H9 (cell line): ENCODE measurements around the gene CYBRD1. TPM values are rescaled to one million over a fixed set of nuclear protein-coding genes. Genes with fewer than 3 reads are reported as not detected.
A peak's percentile ranks its signal among the peaks of the same experiment; 100 is the strongest.

Source experiments
- DNase-seq: peaks from one replicate; pipeline ENCODE4 v3.0.0-alpha.2; 2017
- H2AFZ ChIP-seq: one replicate; pipeline ENCODE4 v1.6.1; 2013; ENCODE audit warnings: mild to moderate bottlenecking, low read length, control low read depth, moderate library complexity
- H2AK5ac ChIP-seq: 2 replicates; pipeline ENCODE4 v1.6.1; 2013; ENCODE audit warnings: low read length, control low read depth, mixed read lengths; ENCODE audit not compliant: insufficient read length
- H2BK120ac ChIP-seq: one replicate; pipeline ENCODE4 v1.6.1; 2013; ENCODE audit warnings: low read depth, mild to moderate bottlenecking, low read length, control low read depth, inconsistent platforms; ENCODE audit not compliant: poor library complexity, severe bottlenecking
- H2BK12ac ChIP-seq: 2 replicates; pipeline ENCODE4 v1.6.1; 2013; ENCODE audit warnings: low read length, control low read depth, mixed read lengths, low read depth; ENCODE audit not compliant: insufficient read length
- H2BK15ac ChIP-seq: 2 replicates; pipeline ENCODE4 v1.6.1; 2013; ENCODE audit warnings: low read depth, low read length, control low read depth
- H2BK20ac ChIP-seq: one replicate; pipeline ENCODE4 v1.6.1; 2013; ENCODE audit warnings: low read depth, mild to moderate bottlenecking, low read length, control low read depth, inconsistent platforms; ENCODE audit not compliant: poor library complexity, severe bottlenecking
- H2BK5ac ChIP-seq: 2 replicates; pipeline ENCODE4 v1.6.1; 2013; ENCODE audit warnings: low read length, control low read depth, mixed read lengths; ENCODE audit not compliant: insufficient read length
- H3K14ac ChIP-seq: 2 replicates; pipeline ENCODE4 v1.6.1; 2013; ENCODE audit warnings: low read length, control low read depth; ENCODE audit not compliant: insufficient read depth
- H3K18ac ChIP-seq: 2 replicates; pipeline ENCODE4 v1.6.1; 2013; ENCODE audit warnings: low read depth, mild to moderate bottlenecking, mixed read lengths, low read length, control low read depth; ENCODE audit not compliant: insufficient read length
- H3K23ac ChIP-seq: 2 replicates; pipeline ENCODE4 v1.6.1; 2013; ENCODE audit warnings: low read length, control low read depth, mixed read lengths, low read depth; ENCODE audit not compliant: insufficient read length
- H3K23me2 ChIP-seq: 2 replicates; pipeline ENCODE4 v1.6.1; 2013; ENCODE audit warnings: low read depth, mild to moderate bottlenecking, mixed read lengths, low read length, control low read depth; ENCODE audit not compliant: insufficient read length, poor library complexity, severe bottlenecking
- H3K27ac ChIP-seq: 2 replicates; pipeline ENCODE4 v1.5.1; 2013; ENCODE audit warnings: low read length, control low read depth, mixed read lengths, low read depth; ENCODE audit not compliant: insufficient read length
- H3K27me3 ChIP-seq: 2 replicates; pipeline ENCODE4 v1.6.1; 2013; ENCODE audit warnings: low read length, control low read depth, inconsistent platforms; ENCODE audit not compliant: insufficient read depth
- H3K4ac ChIP-seq: 2 replicates; pipeline ENCODE4 v1.6.1; 2013; ENCODE audit warnings: low read depth, mild to moderate bottlenecking, control low read depth, inconsistent platforms, low read length, moderate library complexity
- H3K4me1 ChIP-seq: 2 replicates; pipeline ENCODE4 v1.6.1; 2013; ENCODE audit warnings: low read length, control low read depth, inconsistent platforms; ENCODE audit not compliant: insufficient read depth
- H3K4me2 ChIP-seq: 2 replicates; pipeline ENCODE4 v1.6.1; 2013; ENCODE audit warnings: low read length, control low read depth, mixed read lengths; ENCODE audit not compliant: insufficient read length, insufficient read depth
- H3K56ac ChIP-seq: 2 replicates; pipeline ENCODE4 v1.6.1; 2013; ENCODE audit warnings: low read depth, mild to moderate bottlenecking, mixed read lengths, low read length, control low read depth; ENCODE audit not compliant: insufficient read length
- H3K79me1 ChIP-seq: 2 replicates; pipeline ENCODE4 v1.6.1; 2013; ENCODE audit warnings: low read depth, mild to moderate bottlenecking, moderate library complexity, low read length, control low read depth, inconsistent platforms; ENCODE audit not compliant: insufficient read depth, poor library complexity, severe bottlenecking
- H3K79me2 ChIP-seq: 2 replicates; pipeline ENCODE4 v1.6.1; 2013; ENCODE audit warnings: low read length, control low read depth, inconsistent platforms; ENCODE audit not compliant: insufficient read depth
- H3K9ac ChIP-seq: 2 replicates; pipeline ENCODE4 v1.6.1; 2013; ENCODE audit warnings: low read length, control low read depth, mixed read lengths; ENCODE audit not compliant: insufficient read length; ENCODE audit errors: extremely low read depth
- H3K9me3 ChIP-seq: one replicate; pipeline ENCODE4 v1.6.1; 2013; ENCODE audit warnings: low read depth, low read length, inconsistent platforms; ENCODE audit not compliant: control insufficient read depth
- H3T11ph ChIP-seq: one replicate; pipeline ENCODE4 v1.6.1; 2013; ENCODE audit warnings: mild to moderate bottlenecking, low read length, control low read depth, inconsistent platforms
- H4K20me1 ChIP-seq: one replicate; pipeline ENCODE4 v1.6.1; 2013; ENCODE audit not compliant: control insufficient read depth, insufficient read length, insufficient read depth
- H4K5ac ChIP-seq: 2 replicates; pipeline ENCODE4 v1.6.1; 2013; ENCODE audit warnings: low read depth, mild to moderate bottlenecking, mixed read lengths, low read length, control low read depth; ENCODE audit not compliant: insufficient read length
- H4K8ac ChIP-seq: replicated peaks from 2 replicates; pipeline ENCODE4 v1.6.1; 2013; ENCODE audit warnings: low read length, control low read depth, mixed read lengths, low read depth; ENCODE audit not compliant: insufficient read length
- H4K91ac ChIP-seq: 2 replicates; pipeline ENCODE4 v1.6.1; 2013; ENCODE audit warnings: low read depth, mild to moderate bottlenecking, moderate library complexity, mixed read lengths, low read length, control low read depth; ENCODE audit not compliant: insufficient read length
- H3K27ac Mint-ChIP-seq, 3 experiments: 2 replicates in 2 of 3; 3 replicates in 1 of 3; pipeline ENCODE4 v1.8.0; 2020 to 2021; ENCODE audit warnings: mixed read lengths in 3 of 3, mild to moderate bottlenecking in 1 of 3, moderate library complexity in 1 of 3
- H3K27me3 Mint-ChIP-seq: 2 replicates; pipeline ENCODE4 v1.8.0; 2021; ENCODE audit warnings: low read depth, mild to moderate bottlenecking, moderate library complexity, mixed read lengths
- H3K36me3 Mint-ChIP-seq, 3 experiments: 2 replicates in 2 of 3; 3 replicates in 1 of 3; pipeline ENCODE4 v1.8.0; 2020 to 2021; ENCODE audit warnings: low read depth in 3 of 3, mixed read lengths in 3 of 3; ENCODE audit not compliant: insufficient read depth in 1 of 3
- H3K4me1 Mint-ChIP-seq, 2 experiments: 2 replicates each; pipeline ENCODE4 v1.8.0; 2020; ENCODE audit warnings: mixed read lengths in 2 of 2
- H3K4me3 Mint-ChIP-seq, 2 experiments: 2 replicates in 1 of 2; 3 replicates in 1 of 2; pipeline ENCODE4 v1.8.0; 2020 to 2021; ENCODE audit warnings: mild to moderate bottlenecking in 2 of 2, mixed read lengths in 2 of 2, moderate library complexity in 1 of 2
- H3K9me3 Mint-ChIP-seq, 2 experiments: 2 replicates in 1 of 2; 3 replicates in 1 of 2; pipeline ENCODE4 v1.8.0; 2020; ENCODE audit warnings: mild to moderate bottlenecking in 2 of 2, mixed read lengths in 2 of 2, moderate library complexity in 1 of 2
- CTCF ChIP-seq: fragments of 200-600 bp; sonication (generic); conservative IDR thresholded peaks from 3 replicates; pipeline ENCODE4 v1.8.0; 2021; ENCODE audit warnings: antibody characterized with exemption, mild to moderate bottlenecking
- WGBS: extraction: QIAGEN DNeasy Blood & Tissue Kit; methylation state at CpG from one replicate; pipeline ENCODE4 v1.1.7; 2013; ENCODE audit warnings: missing lambda C conversion rate, low lambda C conversion rate, mixed read lengths; ENCODE audit not compliant: insufficient read length; ENCODE audit errors: extremely low coverage; 5-methylcytosine and 5-hydroxymethylcytosine counted together
- total RNA-seq: library from RNA; stranded (reverse); gene quantifications from 2 replicates; pipeline ENCODE4 v1.2.1, GENCODE V29; 2021

Gene CYBRD1
- total RNA-seq, 1 experiment from 2014 or later, result 3.6 TPM

GRCh38 chr2:171521361-171522051, 768 bp upstream of the CYBRD1 start:
- H3K23me2 ChIP-seq, result peaks cover 11% of the 10 kb centered on the region
- H3K27ac Mint-ChIP-seq, result no peak overlapping the region; a peak in 1 of 7 replicates

More at GRCh38 chr2:171521361-171522051, 768 bp upstream of the CYBRD1 start:
- H2BK15ac ChIP-seq, result no peak overlapping the region
- no peak overlapping the region for H4K5ac ChIP-seq
- no peak overlapping the region for H2AFZ ChIP-seq
- no peaks in the 10 kb centered on the region for H4K20me1 ChIP-seq
- H2AK5ac ChIP-seq, result no peak overlapping the region
- H3T11ph ChIP-seq, result no peak overlapping the region
- no peak overlapping the region for H3K23ac ChIP-seq
- H3K4me1 ChIP-seq, result no peaks in the 10 kb centered on the region
- no peaks in the 10 kb centered on the region for H3K79me1 ChIP-seq
- H4K91ac ChIP-seq, result no peak overlapping the region
- no peak overlapping the region for H3K56ac ChIP-seq
- H3K14ac ChIP-seq, result no peak overlapping the region; the same call in 1 of the 2 replicates
- Mint-ChIP-seq H3K4me1 (peaks cover 24 to 32% of the 10 kb centered on the region in 2 experiments), H3K36me3 (peaks cover 0 to 4% (median 3%) of the 10 kb centered on the region in 3 experiments; a peak in 4 of 7 replicates), H3K9me3 (peaks cover 0 to 6% of the 10 kb centered on the region in 2 experiments; a peak in 1 of 5 replicates), H3K4me3 (peak overlapping the region; percentile 89 to 97), H3K27me3 (peaks cover 33% of the 10 kb centered on the region)
- no peak overlapping the region for H3K9ac ChIP-seq
- no peak overlapping the region for H2BK120ac ChIP-seq
- no peaks in the 10 kb centered on the region for H3K9me3 ChIP-seq
- peak overlapping the region; percentile 90 for H3K4me2 ChIP-seq
- no peak overlapping the region for H4K8ac ChIP-seq
- H2BK20ac ChIP-seq, result no peak overlapping the region
- WGBS, result no CpG with 5 or more reads among the region's 5 CpGs
- H3K79me2 ChIP-seq, result no peaks in the 10 kb centered on the region
- no peak overlapping the region for H2BK5ac ChIP-seq
- no peak overlapping the region for H3K27ac ChIP-seq
- H3K27me3 ChIP-seq, result no peaks in the 10 kb centered on the region
- peak overlapping the region; percentile 2 for H3K18ac ChIP-seq
- H2BK12ac ChIP-seq, result no peak overlapping the region
- no peak overlapping the region for H3K4ac ChIP-seq
- no peak for TF ChIP-seq CTCF
- DNase-seq, result no peak
